Activated CD8-positive, alpha-beta memory T cell treated with anti-CD3 and anti-CD28 coated beads for 1 hour (primary cell): ENCODE data around the gene AVPR2.

Experiments
- DNase-seq, 2 donors: peaks; one replicate each; pipeline ENCODE4 v3.0.0-alpha.2; 2020; ENCODE audit warnings: low read depth in 1 of 2; ENCODE audit errors: extremely low read depth in 1 of 2

AVPR2 gene

DNA sequence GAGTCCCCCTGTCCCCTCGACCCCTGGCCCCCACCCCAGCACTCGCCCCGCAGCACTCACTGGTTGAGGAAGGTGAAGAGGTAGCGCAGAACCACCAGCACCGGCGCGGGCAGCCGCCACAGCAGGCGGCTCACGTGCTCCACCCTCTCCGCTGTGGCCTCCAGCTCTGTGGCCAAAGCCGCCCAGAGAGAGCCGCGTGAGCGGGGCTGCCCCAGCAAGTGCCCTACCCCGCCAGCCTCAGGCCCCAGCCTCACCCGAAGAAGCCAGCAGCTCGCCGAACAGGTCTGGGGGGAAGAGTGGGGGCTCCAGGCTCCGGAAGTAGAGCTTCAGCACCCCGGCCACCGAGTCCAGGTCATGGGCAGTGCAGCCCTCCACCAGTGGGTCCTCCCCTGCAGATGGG is 6.0 kb downstream of the AVPR2 start:
- no peak for DNase-seq

DNA sequence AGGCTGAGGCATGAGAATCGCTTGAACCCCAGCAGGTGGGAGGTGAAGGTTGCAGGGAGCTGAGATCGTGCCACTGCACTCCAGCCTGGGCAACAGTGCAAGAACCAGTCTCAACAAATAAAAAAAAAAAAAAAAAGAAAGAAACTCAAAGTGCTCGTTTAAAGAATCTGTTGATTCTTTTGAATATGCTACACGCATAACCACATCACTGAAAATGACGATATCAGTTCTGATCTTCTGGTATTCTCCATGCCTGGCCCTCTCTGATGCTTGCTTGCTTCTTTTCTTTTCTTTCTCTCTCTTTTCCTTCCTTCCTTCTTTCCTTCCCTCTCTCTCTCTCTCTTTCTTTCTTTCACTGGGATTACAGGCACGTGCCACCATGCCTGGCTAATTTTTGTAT is 7.3 kb downstream of the AVPR2 start:
- DNase-seq, result no peak

DNA sequence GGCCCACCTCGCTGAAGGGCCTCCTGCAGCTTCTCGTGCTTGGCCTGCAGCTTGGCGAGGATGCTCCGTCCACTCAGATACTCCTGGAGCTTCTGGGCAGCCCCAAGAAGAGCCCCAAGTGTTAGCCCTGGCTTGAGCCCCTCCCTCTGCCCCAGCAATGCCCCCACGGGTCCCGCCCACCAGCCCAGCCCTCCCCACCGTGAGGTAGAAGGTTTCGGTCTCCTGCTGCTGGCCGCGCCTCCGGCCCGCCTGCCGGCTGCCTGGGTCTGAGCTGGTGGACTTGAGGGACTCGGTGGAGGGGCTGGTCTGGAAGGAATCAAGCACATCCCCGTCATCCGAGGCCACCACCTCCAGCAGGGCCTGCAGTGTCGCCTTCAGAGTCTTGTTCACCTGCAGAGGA is 8.7 kb downstream of the AVPR2 start:
- no peak for DNase-seq

DNA sequence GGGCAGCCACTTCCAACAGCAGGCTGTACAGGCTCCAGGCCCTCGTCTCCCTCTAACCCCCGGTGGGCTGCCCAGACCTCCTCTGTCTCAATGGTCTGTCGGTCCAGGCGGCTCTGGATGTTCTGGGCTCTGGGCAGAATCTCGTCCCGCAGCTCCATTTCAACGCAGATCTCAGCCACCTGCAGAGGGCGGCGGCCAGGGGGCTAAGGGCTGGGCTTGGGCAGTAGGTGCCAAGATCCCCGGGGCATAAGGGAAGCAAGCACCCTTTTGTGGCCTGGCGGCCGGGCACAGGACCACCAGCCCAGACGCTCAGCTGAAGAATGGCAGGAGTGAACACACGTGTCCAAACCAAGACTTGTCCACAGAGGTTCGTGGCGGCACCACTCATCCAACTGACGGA is 9.2 kb downstream of the AVPR2 start:
- DNase-seq, result no peak

DNA sequence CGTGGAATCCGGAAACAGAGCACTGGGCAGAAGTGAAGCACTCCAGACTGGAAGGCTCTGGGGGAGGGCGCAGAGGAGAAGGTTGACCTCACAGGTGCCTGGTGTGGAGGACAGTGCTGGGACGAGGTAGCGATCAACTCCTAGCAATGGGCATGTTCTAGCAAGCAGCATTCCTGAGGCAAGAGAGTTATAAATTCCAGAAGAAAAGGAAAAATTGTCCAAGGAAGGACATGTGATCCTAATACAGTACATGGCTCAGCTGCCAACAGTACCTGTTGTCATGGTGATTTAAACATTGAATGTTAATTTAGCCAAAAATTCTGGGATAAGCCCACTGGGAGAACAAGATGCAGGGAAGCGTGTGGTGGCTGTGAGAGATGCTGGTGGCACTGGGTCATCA is 13.4 kb downstream of the AVPR2 start:
- no peak for DNase-seq

DNA sequence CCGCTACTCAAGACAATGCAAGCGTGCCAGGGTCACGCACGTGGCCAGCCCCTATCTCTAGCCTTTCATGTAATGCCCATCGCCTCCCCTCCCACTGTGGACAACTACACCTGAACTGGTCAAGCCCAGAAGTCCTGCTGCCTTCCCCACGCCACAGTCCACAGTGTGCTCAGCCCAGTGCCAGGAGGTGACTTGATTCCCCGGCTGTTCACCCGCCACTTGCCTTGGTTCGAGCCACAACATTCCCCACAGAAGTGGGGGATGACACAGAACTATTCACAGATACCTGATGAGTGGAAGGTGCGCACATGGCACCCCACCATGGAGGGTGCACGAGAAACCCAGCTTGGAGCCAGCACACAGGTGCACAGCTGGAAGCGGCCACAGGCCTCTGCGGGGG is 14.8 kb downstream of the AVPR2 start:
- no peak for DNase-seq

DNA sequence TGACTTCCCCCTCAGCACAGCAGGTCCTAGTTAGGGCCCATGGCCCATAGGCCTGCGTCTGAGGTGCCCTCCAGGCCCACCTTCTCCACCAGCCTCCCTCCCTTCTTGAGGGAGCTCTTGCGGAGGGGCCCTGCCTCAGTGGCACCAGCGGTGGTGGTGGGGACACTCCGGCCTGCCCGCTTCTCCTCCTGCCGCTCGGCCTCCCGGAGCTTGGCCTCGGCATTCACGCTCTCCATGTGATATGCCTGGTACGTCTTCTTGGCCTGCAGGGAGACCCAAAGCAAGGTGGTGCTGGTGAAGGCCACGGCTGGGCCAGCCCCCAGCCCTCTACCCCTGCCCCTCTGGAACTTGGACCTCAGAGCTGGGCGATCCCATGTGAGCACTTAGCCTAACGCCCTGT is 16.1 kb downstream of the AVPR2 start:
- no peak for DNase-seq

DNA sequence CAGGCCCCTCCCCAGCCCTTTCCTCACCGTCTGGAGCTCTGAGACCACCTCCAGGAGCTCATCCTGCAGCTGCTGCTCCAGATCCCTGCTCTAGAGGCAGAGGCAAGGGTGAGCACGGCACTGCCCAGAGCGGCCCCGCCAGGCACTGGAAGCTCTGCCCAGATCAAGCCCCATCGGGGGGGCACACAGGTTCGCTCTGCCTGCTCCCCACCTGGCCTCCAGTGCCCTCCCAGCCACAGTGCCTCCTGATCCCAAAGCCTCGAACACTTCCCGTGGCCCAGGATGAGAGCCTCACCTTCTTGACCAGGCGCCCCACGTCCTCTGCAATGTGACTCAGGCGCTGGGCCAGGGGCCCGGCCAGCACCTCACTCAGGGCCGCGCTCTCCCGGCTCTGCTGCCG is 16.6 kb downstream of the AVPR2 start:
- no peak for DNase-seq

DNA sequence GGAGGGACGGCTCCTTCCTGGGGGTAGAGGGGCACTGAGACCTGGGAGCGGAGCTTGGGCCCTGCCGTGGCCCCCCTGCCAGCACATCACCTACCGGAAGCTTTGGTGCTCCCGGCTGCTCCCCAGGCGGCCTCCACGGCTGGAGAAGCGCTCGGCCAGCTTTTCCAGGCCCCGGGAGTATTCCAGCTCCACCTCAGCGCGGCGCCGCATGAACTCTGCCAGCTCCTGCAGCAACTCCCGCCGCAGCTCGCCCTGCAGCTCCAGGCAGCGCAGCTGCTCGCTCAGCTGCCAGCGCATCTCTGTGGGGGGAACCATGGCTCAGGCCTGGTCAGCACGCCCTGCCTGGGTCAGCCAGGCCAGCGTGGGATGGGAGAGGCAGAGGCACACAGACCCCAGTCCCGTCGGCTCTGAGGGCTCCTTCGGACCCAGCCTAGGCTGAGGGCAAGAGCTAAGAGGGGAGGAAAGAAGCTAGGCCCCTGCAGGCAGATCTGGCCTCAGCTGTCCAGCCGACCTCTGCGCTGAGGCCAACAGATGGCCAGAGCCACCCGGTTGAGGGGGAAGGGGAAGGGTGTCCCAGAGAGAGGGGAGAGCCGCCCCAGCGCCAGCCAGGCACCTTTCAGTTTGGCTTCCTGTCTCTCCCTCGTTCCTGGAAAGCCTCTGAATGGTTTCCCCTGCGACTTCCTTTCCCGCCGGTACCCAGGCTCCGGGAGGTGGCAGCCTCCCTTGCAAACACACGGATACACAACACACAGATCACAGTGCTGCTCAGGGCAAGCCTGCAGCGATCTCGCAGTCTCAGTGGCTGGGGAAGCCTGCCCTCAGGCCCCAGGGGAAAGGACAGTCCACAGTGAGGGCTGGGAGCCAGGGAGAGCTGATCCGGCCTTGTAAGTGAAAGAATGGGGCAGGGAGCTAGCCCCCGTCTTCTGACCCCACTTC is 17.3 kb downstream of the AVPR2 start:
- DNase-seq, result no peak

DNA sequence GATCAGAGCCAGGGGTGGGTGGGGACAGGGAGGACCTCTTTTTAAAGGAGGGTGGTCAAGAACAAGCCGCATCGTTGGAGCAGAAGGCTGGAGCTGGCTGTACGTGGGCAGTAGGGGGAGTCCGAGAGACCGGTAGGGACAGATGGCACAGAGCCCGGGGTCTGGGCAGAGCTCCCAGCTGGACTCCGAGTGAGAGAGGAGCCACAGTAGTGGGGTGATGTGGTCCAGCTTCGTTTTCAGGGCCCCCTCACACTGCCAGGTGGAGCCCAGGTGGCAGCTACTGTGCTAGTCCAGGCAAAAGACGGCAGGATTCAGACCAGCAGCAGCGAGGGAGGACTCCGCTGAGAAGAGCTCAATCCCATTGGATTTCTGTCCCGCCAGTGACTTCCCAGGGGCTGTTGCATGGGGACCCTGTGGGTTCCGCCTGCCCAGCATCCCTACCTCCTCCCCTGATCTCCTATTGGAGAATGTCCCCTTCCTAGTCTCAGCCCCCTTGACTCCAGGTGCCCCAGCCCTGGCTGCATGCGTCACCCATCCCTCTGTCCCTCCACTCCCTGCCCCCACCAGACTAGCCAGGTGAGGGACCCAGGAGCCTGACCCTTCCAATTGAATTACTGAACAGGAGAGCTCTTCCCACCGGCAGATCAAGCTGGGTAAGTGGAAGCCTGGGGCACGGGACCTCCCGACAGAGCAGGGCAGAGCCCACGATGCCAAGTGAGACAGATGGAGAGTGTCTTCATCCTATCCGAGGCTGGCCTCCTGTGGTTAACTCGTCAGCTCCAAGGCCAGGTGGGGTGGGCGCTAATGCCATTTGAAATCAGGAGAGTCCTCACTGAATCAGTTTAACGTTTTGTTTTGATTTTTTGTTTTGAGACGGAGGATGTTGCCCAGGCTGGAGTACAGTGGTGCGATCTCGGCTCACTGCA is 18.7 kb downstream of the AVPR2 start:
- DNase-seq, result no peak

DNA sequence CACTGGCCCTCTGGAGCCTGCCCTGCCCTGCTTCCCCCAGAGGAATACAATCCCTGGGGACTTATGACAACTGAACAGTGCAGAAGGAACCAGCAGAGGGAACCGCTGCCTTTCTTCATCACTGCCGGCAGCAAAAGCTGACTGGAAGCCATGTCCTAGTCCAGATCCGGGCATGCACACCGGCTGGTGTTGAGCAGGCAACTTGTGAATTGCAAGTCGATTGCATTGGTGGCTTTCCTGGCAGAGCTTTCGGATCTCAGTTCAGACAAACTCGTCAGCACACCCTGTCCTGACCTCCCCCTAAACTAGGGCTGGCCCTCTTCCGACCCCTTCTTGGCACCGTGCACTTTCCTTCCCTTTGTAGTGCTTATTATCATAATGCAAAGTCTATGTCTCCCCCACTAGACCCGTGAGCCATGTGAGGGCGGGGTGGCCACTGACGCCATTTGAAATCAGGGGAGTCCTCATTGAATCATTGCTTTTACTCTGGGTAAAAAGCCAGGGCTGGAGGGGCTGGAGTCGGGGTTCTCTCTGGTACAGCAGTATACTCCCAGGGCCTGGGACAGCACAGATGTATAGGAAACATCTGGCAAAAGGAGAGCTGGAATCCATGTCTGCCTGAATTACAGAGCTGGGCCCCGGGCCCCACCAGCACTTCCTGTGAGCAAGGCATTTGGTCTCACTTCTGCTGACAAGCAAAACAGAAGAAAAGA is 19.8 kb downstream of the AVPR2 start:
- no peak for DNase-seq

DNA sequence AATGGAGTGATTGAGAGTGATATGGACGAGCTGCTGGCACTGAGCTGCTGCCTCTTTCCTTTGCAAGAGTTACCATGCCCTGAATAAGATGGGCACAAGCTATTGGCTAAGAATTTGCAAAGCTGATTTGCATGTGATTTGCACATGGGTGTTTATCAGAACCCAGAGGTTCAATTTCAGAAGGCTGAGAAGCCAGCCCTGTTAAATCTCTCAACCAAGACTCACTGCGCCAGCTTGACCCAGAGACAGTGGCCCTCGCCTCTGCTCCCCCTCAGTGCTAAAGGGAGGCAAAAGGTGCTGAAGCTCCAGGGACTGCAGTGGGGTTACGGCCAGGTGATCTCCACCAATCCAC is 20.9 kb downstream of the AVPR2 start:
- no peak for DNase-seq

DNA sequence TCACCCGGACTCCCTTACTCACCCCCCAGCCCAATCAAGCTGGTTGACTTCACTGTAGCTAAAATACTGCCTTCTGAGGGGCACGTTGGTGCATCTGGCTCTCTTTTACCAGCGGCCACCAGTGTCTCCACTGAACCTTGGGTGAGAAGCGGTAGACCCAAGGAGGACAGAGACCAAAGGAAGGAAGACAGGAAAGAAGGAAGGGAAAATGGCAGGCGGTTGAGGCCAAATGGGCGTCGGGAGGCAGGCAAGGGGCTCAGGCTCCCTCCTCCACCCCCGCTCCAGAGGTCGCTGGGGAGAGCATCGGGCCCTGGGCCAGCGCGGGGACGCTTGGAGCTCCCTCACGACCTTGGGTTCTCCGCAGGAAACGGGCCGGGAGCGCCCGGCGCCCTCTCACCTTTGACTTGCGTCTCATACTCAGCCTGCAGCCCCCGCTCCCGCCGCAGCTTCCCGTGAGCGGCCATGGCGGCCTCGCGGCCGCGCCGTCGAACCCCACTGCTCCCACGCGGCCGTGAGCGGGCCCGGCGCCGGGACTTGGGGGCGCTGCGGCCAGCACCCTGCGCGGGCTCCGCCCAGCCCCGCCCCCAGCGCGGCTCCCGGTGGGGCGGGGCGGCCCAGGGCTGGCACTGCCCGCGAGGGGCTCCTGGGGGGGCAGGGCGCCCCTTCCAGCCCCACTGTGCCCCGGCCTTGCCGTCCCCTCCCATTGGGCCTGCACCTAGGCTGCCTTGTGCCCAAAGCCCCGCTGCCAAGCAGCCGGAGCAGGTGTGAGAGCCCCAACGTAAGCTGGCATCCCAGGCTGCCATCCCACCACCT is 21.5 kb downstream of the AVPR2 start, which contains the start of gene ARHGAP4:
ARHGAP4 (minus strand) TSS at position 526 of the 813 bp plus-strand sequence; CDS start at position 464, 62 bp downstream.
- no peak for DNase-seq

DNA sequence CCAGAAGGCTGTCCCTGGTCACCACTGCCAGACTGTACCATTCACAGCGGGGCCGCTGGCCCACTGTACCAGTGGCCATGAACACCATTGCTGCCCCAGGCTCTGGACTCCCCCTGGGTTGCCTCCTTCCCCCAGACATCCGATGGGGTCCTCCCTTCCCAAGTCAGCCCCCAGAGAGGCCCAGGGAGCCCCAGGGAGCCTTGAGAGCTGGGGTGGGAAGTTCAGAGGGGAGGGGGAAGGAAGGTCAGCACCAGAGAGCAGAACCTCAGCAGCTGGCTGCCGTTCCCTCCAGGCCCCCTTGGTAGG is 22.0 kb downstream of the AVPR2 start:
- DNase-seq, result no peak

DNA sequence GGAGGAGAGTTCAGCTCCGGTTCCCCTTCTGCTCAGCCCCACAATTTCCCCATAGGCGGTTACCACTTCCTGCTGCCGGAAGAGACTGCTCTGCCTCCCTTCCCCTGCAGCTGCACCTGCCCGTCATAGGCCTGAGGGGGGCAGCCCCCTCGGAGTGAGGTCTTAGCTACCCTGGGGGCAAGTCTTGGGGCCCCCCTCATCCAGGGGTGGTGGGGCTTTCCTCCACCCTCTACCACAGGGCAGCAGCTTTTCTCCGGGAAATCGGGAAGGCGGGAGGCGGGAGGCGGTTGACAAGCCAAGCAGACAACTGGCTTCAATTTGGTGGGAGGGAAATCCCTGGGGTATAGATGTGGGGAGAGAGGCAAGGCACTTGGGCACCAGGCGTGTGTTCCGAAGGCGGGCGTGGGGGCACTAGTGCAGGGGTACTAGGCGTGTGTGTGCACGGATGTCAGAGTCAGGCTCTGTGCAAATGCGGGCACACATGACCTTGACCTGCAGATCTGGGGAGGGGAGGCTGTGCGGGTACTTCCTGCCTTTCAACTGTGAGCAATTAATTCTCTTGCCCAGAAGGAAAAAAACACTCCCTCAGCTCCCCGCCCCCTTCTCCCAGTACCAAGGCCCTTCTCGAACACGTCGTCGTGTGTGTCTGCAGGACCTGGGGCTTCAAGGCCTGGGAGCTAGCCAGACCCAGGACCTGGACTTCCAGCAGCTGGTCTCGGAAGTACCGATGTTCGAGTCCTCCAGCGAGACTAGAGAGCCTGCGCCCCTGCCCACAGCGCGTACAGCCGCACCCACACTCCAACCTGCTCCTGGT is 22.6 kb downstream of the AVPR2 start:
- DNase-seq, result peak; percentile 48 to 51

DNA sequence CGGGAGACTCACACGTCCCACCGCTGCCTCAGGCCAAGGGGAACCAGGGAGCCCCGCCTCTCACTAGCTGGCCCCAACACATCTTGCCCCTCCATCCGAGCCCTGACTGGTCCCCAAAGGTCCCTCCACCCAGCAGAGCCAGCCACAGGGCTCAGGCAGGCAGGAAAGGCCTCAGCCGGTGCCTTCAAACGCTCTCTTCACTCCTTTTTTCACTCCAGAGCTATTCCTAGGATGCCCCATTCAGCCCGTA is 23.1 kb downstream of the AVPR2 start:
- DNase-seq, result no peak

DNA sequence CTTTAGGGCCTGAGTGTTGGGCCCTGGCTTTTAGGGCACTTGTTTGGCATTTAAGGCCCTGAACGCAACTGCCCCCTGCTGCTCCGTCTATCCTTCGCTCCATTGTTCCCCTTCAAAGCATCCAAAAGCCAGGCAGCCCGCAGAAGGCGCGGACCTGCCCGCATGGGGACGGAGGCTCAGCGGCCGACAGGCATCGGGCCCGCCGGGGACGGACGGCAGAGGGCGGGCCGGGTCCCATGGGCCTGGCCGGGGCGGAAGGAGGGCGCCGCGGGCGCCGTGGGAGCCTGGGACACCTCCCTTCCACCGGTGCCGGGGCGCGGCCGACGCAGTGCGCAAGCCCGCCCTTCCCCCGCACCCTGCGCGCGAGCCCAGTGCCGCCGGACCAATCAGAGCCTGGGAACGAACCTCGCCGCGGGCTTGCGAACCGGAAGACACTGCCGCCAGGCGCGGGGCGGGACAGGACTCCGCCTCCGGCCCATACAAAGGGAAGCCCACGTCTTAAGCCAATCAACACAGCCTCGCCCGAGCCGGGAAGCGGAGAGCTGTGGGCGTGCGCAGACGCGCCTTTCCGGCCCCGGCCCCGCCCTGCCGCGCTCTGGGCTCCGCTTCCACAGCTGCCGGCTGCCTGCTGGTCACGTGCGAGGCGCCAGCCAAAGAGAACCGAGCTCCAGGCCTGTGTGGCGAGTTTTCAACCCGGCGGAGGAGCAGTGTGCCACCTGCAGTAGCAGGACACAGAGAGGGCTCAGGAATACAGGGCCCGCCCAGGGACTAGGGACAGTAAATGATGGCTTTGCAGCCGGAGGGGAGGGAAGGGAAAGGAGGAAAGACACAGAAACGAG is 23.7 kb downstream of the AVPR2 start:
- peak; percentile 83 to 88 for DNase-seq

DNA sequence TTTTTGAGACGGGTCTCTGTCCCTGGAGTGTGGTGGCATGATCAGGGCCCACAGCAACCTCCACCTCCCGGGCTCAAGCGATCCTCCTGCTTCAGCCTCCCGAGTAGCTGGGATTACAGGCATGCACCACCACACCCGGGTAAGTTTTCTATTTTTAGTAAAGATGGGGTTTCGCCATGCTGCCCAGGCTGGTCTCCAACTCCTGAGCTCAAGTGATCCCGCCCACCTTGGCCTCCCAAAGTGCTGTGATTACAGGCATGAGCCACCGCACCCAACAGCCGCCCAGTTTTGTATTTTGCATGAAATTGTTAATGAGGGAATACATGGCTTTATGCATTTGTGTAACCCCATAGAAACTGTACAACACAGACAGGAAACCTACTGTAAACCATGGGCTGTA is 24.4 kb downstream of the AVPR2 start:
- no peak for DNase-seq

DNA sequence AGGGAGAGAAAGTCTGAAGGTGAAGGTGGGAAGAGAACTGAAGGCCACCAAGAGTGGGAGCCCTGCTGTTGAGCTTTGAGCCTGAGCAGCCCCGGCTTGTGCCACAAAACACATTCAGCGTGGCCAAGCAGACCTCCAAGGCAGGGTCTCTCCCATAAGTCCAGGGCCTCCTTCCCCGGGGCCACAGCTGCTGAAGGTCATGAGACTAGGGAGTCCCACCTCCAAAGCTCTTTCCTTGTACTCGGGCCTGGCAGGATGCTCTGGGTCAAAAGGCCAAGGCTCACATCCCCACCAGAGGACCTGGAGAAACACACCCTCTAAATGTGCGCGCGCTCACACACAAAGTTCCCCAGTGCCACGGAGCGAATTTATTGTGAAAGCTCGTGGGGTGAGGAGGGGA is 25.1 kb downstream of the AVPR2 start:
- no peak for DNase-seq
